Lower leg skin (tissue), 4 donors: ENCODE measurements around the gene PFDN1. TPM values are rescaled to one million over a fixed set of nuclear protein-coding genes. Genes with fewer than 3 reads are reported as not detected.

Experiments
- DNase-seq, 2 donors: peaks; one replicate each; pipeline ENCODE4 v3.0.0-alpha.2; 2019; ENCODE audit warnings: low spot score in 2 of 2
- H3K4me3 ChIP-seq: fragments of 200-600 bp; sonication (generic); 2 replicates; pipeline ENCODE4 v1.5.1; 2017; ENCODE audit warnings: mild to moderate bottlenecking, low read depth; ENCODE audit not compliant: poor library complexity, severe bottlenecking
- POLR2A ChIP-seq, 2 donors: fragments of 450-650 bp; IDR thresholded peaks; one replicate each; pipeline ENCODE4 v1.6.1; 2016 to 2017; ENCODE audit warnings: antibody characterized with exemption in 2 of 2, mild to moderate bottlenecking in 1 of 2, moderate library complexity in 1 of 2
- WGBS, 2 donors: methylation state at CpG; one replicate each; pipeline ENCODE4 v1.1.5; 2018; 5-methylcytosine and 5-hydroxymethylcytosine counted together
- intact Hi-C: fragments of 100-400 bp; cut with DNase I; formaldehyde crosslinking; loops from one replicate; pipeline ENCODE4 v1.15.0; 2023; ENCODE audit warnings: low total_unique reads
- total RNA-seq, 4 donors: library from RNA; depleted of rRNA; stranded (reverse); fragments of >200 nt; gene quantifications; one replicate each; pipeline ENCODE4 v1.1.0, GENCODE V29; 2016
- TF ChIP-seq, protein P1 (sequence below), 3 donors: fragments of 450-650 bp; IDR thresholded peaks; one replicate each; pipeline ENCODE4 v1.5.1; 2016; ENCODE audit warnings: antibody characterized with exemption in 3 of 3, mild to moderate bottlenecking in 3 of 3, moderate library complexity in 2 of 3

The PFDN1 gene
- total RNA-seq, 4 donors from 2014 or later, result 43.3 to 78.6 (median 59.7) TPM

DNA sequence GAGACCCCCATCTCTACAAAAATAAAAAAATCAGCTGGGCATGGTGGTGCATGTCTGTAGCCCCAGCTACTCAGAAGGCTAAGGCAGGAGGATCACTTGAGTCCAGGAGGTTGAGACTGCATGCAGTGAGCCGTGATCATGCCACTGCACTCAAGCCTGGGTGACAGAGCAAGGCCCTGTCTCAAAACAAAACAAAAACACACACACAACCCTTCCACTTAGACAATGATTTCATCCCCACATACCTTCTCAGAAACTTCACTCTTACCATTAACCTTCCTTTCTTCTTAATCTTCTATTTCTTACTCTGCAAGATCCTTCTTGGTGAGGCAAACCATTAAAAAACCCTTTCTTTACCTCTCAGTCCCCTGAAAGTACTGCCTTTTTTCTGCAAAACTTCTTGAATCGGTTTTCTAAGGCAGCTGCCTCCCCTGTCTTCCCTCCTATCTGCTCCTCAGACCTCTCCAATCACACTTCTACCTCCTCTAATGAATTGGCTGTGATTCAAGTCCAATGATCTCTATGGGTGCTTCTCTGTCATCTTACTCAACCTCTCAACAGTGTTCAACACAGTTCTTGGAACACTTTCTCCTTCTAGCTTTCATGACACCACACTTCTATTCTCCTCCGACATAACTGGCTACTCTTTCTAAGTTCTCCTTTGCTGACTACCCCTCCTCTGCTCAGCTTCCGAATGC, 47.3 kb downstream of the PFDN1 start:
- no peak for DNase-seq
- WGBS, 2 donors, result 90 to 93% methylated on average over 4 of the region's 4 CpGs
- TF ChIP-seq, protein P1, sequence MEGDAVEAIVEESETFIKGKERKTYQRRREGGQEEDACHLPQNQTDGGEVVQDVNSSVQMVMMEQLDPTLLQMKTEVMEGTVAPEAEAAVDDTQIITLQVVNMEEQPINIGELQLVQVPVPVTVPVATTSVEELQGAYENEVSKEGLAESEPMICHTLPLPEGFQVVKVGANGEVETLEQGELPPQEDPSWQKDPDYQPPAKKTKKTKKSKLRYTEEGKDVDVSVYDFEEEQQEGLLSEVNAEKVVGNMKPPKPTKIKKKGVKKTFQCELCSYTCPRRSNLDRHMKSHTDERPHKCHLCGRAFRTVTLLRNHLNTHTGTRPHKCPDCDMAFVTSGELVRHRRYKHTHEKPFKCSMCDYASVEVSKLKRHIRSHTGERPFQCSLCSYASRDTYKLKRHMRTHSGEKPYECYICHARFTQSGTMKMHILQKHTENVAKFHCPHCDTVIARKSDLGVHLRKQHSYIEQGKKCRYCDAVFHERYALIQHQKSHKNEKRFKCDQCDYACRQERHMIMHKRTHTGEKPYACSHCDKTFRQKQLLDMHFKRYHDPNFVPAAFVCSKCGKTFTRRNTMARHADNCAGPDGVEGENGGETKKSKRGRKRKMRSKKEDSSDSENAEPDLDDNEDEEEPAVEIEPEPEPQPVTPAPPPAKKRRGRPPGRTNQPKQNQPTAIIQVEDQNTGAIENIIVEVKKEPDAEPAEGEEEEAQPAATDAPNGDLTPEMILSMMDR (IDR thresholded peaks at IDR 0.05), result no peak
- no peak for TF ChIP-seq POLR2A (IDR thresholded peaks at IDR 0.05)
- H3K4me3 ChIP-seq, result no peak overlapping the region
- intact Hi-C loops, result no loop called here

DNA sequence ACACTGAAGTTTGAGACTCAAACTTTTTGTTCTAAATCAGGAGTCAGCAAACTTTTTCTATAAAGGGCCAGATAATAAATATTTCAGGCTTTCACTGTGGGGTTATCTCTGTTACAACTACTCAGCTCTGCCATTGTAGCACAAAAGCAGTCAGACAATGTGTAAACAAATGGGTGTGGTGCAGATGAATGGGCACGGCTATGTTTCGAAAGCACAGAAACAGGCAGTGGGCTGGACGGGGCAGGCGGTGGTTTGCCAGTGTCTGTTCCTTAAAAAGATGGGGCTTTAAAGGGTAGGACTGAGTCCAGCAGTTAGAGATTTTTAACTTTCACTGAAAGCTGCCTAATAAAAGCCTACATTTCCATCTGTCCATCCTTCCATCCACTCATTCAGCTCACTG, 48.9 kb downstream of the PFDN1 start:
- no peak for DNase-seq
- H3K4me3 ChIP-seq, result no peak overlapping the region
- TF ChIP-seq POLR2A (IDR thresholded peaks at IDR 0.05), result no peak
- TF ChIP-seq, protein P1 (IDR thresholded peaks at IDR 0.05), result no peak
- intact Hi-C loops, result loop anchor here (1.0 kb wide), 1 partner anchor 27 kb away; no protein-coding TSS in a partner anchor
- 38 to 41% methylated on average over 4 of the region's 4 CpGs for WGBS, 2 donors

DNA sequence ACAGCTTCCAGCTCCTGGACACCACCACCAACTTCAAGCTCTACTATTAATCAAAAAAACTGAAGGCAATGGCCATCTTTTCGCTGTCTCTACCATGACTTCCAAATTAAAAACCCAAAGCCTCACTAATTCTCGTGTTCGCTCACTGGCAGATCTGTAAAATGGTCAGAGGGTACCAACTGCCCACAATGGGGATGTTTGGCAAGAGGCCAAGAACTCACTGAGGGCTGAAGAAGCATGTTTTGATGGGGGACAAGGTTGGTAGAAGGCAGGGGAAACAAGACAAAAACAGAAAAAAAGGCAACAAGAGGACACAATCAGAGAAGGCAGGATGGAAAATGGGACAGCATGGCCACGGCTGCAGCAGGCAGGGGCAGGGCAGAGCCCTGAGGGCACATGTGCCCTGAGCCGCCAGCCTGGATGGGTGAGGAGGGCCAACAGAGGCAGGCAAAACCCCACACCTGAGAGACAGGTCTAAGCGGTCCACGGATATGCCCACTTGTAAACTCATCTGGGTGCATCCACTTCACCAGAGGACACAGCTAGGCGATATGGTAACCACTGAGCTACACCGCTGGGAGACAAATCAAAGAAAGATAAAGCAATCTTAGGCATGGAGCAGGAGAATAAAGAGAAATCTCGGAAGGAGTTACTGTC, 50.3 kb downstream of the PFDN1 start:
- TF ChIP-seq, protein P1 (IDR thresholded peaks at IDR 0.05), result no peak
- no peak for TF ChIP-seq POLR2A (IDR thresholded peaks at IDR 0.05)
- DNase-seq, result no peak
- H3K4me3 ChIP-seq, result no peak overlapping the region
- 91% methylated on average over 10 of the region's 10 CpGs for WGBS, 2 donors
- intact Hi-C loops, result no loop called here

DNA sequence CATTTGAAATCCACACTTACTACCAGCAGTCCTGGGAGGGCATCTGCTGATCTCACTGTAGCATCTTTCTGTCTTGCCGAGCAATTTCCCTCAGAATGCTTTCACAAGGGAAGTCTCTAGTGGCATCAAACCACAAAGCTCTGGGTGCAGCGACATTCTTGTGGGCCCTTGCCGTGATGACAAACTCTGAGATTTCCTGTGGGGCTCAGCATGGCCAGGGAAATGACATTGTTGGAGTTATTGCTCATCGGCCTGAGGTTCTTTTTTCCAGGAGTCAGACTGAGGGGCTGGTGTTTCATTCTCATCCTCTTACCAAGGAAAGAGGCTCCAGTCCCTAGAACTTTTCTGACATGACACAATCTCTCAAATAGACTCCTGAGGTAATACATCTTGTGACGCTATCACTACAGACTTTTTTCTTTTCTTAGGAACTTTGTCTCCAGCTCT, 51.4 kb downstream of the PFDN1 start:
- intact Hi-C loops, result no loop called here
- 51 to 62% methylated on average over 5 of the region's 5 CpGs for WGBS, 2 donors
- DNase-seq, result no peak

DNA sequence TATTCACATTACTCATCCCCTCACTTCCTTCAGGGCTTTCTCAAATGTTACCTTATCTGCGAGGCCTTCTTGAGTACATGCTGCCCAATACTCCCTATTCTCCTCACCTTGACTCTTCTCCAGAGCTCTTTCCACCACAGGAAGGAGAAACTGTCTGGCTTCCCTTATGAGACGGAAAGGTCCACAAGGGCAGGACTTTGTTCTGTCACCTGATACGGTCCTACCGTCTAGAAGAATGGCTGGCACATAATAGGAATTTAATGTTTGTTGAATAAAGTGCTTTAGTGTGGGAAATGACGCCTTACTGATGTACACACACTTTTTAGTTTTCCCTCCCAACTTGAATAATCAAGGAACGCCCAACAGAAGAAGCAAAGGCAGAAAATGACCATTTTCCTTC, 52.5 kb downstream of the PFDN1 start:
- TF ChIP-seq POLR2A (IDR thresholded peaks at IDR 0.05), result no peak
- TF ChIP-seq, protein P1 (IDR thresholded peaks at IDR 0.05), result no peak
- 85 to 89% methylated on average over 6 of the region's 6 CpGs for WGBS, 2 donors
- H3K4me3 ChIP-seq, result no peak overlapping the region
- DNase-seq, result no peak
- intact Hi-C loops, result no loop called here

More for the DNA sequence above, 51.4 kb downstream of the PFDN1 start:
- TF ChIP-seq, protein P1 (IDR thresholded peaks at IDR 0.05), result no peak
- TF ChIP-seq POLR2A (IDR thresholded peaks at IDR 0.05), result no peak
- H3K4me3 ChIP-seq, result no peak overlapping the region
